Esophagus muscularis mucosa (tissue), 4 donors: Measurements from ENCODE around the gene NEMP2. TPM values are rescaled to one million over a fixed set of nuclear protein-coding genes. Genes with fewer than 3 reads are reported as not detected.

Source experiments
- DNase-seq: peaks from one replicate; pipeline ENCODE4 v3.0.0-alpha.2; 2017; ENCODE audit errors: extremely low spot score
- H3K27ac ChIP-seq, 4 donors: fragments of 200-600 bp; sonication (generic); replicated peaks in 1 of 4; 1 replicate in 3 of 4; 2 replicates in 1 of 4; pipeline ENCODE4 v1.5.1; 2016 to 2019; ENCODE audit warnings: mild to moderate bottlenecking in 1 of 4
- H3K27me3 ChIP-seq, 4 donors: fragments of 200-600 bp; sonication (generic); one replicate each; pipeline versions ENCODE4 v1.5.1 to v1.6.0; 2016 to 2019
- H3K36me3 ChIP-seq, 4 donors: fragments of 200-600 bp; sonication (generic); one replicate each; pipeline ENCODE4 v1.5.1; 2016 to 2019
- H3K4me1 ChIP-seq, 4 donors: fragments of 200-600 bp; sonication (generic); one replicate each; pipeline ENCODE4 v1.5.1; 2016 to 2019
- H3K4me3 ChIP-seq, 4 donors: fragments of 200-600 bp; sonication (generic); 1 replicate in 2 of 4; 2 replicates in 2 of 4; pipeline ENCODE4 v1.5.1; 2016 to 2019; ENCODE audit warnings: mild to moderate bottlenecking in 4 of 4, moderate library complexity in 1 of 4
- H3K9me3 ChIP-seq, 4 donors: fragments of 200-600 bp; sonication (generic); 1 replicate in 3 of 4; 2 replicates in 1 of 4; pipeline ENCODE4 v1.5.1; 2016 to 2019
- EP300 ChIP-seq: sonication (generic); formaldehyde crosslinking; IDR thresholded peaks from one replicate; pipeline ENCODE4 v1.6.1; 2017; ENCODE audit warnings: antibody characterized with exemption
- POLR2A ChIP-seq: fragments of 450-650 bp; IDR thresholded peaks from one replicate; pipeline ENCODE4 v1.6.1; 2017; ENCODE audit warnings: antibody characterized with exemption, moderate library complexity, mild to moderate bottlenecking, low read depth
- POLR2AphosphoS5 ChIP-seq, 2 donors: sonication (generic); formaldehyde crosslinking; IDR thresholded peaks; one replicate each; pipeline ENCODE4 v1.6.1; 2017; ENCODE audit warnings: antibody characterized with exemption in 2 of 2
- WGBS: methylation state at CpG from one replicate; pipeline ENCODE4 v1.1.5; 2018; 5-methylcytosine and 5-hydroxymethylcytosine counted together
- intact Hi-C: fragments of 100-400 bp; cut with DNase I; formaldehyde crosslinking; loops from one replicate; pipeline ENCODE4 v1.15.1; 2023
- total RNA-seq, 4 donors: library from RNA; depleted of rRNA; stranded (reverse); fragments of >200 nt; gene quantifications; one replicate each; pipeline versions ENCODE4 v1.1.0 to v1.2.1, GENCODE V29; 2016
- TF ChIP-seq, protein P1 (sequence below), 3 experiments: fragments of 200-600 bp in 2 of 3; fragments of 450-650 bp in 1 of 3; sonication (generic) in 2 of 3; IDR thresholded peaks; one replicate each; pipeline ENCODE4 v1.5.1; 2017 to 2019; ENCODE audit warnings: antibody characterized with exemption in 3 of 3, mild to moderate bottlenecking in 2 of 3, moderate library complexity in 1 of 3

Gene NEMP2
- total RNA-seq, 4 donors from 2014 or later = 2.5 to 5.7 (median 4.3) TPM

DNA sequence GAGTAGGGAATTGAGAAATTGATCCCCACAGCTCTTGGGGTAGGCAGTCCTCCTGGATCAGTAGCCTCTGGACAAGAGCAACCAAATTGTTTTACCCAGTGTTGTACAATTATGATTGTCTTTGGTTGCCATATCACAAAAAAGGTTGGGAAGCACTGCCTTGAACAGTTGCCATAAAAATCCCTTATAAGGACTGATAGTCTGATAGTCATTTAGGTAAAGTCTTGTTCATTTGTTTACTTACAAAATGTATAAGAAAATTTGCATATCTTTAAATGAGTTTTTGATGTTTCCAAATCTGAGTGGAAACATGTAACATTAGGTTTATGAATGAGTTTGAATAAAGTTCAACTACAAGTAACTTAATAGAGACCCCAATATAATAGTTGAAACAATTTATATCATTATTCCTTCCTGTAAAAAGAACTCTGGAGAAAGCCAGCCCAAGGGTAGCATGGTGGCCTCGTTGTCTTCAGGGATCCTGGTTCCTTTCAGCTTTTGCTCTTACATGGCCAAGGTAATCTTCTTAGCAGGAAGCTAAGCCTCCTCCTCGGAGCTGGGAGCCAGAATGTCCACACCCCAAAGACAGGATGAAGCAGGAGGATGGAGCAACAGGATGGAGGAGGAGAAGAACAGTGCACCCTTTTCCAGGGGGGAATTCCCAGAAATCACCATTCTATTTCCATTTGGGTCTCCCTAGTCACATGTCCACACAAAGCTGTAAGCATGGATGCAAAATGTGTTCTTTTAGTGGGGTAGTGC is 35.7 kb upstream of the NEMP2 start:
- Histone ChIP-seq H3K27ac (no peak overlapping the region), H3K9me3 (peaks cover 0 to 14% (median 7%) of the 10 kb centered on the region in 4 donors), H3K4me1 (peaks cover 0 to 9% (median 8%) of the 10 kb centered on the region in 4 donors), H3K27me3 (no peaks in the 10 kb centered on the region), H3K4me3 (no peak overlapping the region), H3K36me3 (no peaks in the 10 kb centered on the region)
- intact Hi-C loops = loop anchor here (5.0 kb wide), 1 partner anchor 33 kb away; no protein-coding TSS in a partner anchor
- TF ChIP-seq, protein P1, sequence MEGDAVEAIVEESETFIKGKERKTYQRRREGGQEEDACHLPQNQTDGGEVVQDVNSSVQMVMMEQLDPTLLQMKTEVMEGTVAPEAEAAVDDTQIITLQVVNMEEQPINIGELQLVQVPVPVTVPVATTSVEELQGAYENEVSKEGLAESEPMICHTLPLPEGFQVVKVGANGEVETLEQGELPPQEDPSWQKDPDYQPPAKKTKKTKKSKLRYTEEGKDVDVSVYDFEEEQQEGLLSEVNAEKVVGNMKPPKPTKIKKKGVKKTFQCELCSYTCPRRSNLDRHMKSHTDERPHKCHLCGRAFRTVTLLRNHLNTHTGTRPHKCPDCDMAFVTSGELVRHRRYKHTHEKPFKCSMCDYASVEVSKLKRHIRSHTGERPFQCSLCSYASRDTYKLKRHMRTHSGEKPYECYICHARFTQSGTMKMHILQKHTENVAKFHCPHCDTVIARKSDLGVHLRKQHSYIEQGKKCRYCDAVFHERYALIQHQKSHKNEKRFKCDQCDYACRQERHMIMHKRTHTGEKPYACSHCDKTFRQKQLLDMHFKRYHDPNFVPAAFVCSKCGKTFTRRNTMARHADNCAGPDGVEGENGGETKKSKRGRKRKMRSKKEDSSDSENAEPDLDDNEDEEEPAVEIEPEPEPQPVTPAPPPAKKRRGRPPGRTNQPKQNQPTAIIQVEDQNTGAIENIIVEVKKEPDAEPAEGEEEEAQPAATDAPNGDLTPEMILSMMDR (IDR thresholded peaks at IDR 0.05) = no peak
- no peak for TF ChIP-seq EP300
- no peak for TF ChIP-seq POLR2AphosphoS5 (IDR thresholded peaks at IDR 0.05)
- TF ChIP-seq POLR2A = no peak
- 83% methylated on average over 2 of the region's 2 CpGs for WGBS
- no peak for DNase-seq

DNA sequence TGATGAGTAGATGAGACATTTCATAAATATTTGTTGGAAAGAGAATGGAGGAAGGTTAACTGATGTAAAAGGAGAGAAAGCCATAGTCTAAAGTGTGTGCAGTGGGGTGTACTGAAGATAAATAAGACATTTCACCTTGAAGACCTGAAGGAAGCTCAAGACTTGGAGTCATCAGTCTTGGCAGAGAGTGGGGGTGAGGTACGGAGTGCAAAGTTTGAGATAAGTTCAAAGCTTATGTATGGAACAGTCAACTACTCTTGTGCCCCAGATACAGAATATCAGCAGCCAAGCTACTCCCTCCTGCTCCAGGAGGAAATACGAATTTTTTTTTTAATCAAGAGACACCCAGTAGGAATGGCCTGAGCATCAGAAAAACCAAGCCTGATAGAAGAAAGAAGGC is 30.3 kb upstream of the NEMP2 start:
- H3K9me3 ChIP-seq = peaks cover 0 to 14% (median 7%) of the 10 kb centered on the region in 4 donors

DNA sequence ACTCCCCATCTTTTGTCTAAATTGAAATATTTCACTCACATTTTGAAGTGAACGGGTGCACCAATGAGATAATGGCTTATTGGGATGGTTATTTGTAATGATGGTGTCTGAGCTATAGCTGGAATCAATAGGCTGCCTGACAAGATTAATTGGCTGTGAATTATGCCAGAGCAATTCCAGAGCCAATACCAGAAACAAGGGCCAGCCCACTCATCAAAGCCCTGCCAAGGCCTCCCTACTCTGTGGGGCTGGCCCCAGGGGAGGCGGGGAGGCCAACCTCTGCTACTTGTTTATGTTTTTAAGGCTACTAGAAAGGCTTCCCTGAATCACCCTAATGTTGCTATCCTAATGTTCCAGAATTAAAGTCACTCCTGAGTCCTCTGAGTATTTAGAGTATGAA is 29.1 kb upstream of the NEMP2 start:
- Histone ChIP-seq H3K4me3 (no peak overlapping the region), H3K27ac (no peak overlapping the region), H3K27me3 (no peaks in the 10 kb centered on the region), H3K9me3 (peaks cover 0 to 14% (median 7%) of the 10 kb centered on the region in 4 donors), H3K4me1 (peaks cover 0 to 3% (median 0%) of the 10 kb centered on the region in 4 donors), H3K36me3 (no peaks in the 10 kb centered on the region)
- intact Hi-C loops = no loop called here
- no peak for DNase-seq
- no peak for TF ChIP-seq EP300
- TF ChIP-seq POLR2A = no peak
- no peak for TF ChIP-seq POLR2AphosphoS5 (IDR thresholded peaks at IDR 0.05)
- TF ChIP-seq, protein P1 (IDR thresholded peaks at IDR 0.05) = no peak
- 74% methylated on average over 2 of the region's 2 CpGs for WGBS

More for the DNA sequence above, 30.3 kb upstream of the NEMP2 start:
- TF ChIP-seq, protein P1 (IDR thresholded peaks at IDR 0.05) = no peak
- TF ChIP-seq POLR2AphosphoS5 (IDR thresholded peaks at IDR 0.05) = no peak
- TF ChIP-seq POLR2A = no peak
- no peak for TF ChIP-seq EP300
- no peak for DNase-seq
- whole genome bisulfite sequencing = 86% methylated on average over 2 of the region's 2 CpGs
- intact Hi-C loops = no loop called here
- Histone ChIP-seq H3K4me3 (no peak overlapping the region), H3K27me3 (no peaks in the 10 kb centered on the region), H3K36me3 (no peaks in the 10 kb centered on the region), H3K27ac (no peak overlapping the region), H3K4me1 (peaks cover 0 to 3% (median 0%) of the 10 kb centered on the region in 4 donors)

GRCh38 chr2:190563109-190563508 is 28.6 kb upstream of the NEMP2 start:
- H3K4me3 ChIP-seq = no peak overlapping the region
- H3K4me1 ChIP-seq = peaks cover 0 to 3% (median 0%) of the 10 kb centered on the region in 4 donors
- intact Hi-C loops = no loop called here
- no peaks in the 10 kb centered on the region for H3K36me3 ChIP-seq
- DNase-seq = no peak
- no peaks in the 10 kb centered on the region for H3K27me3 ChIP-seq
- no peak overlapping the region for H3K27ac ChIP-seq
- TF ChIP-seq EP300 (no peak), POLR2A (no peak), POLR2AphosphoS5 (IDR thresholded peaks at IDR 0.05) (no peak)
- TF ChIP-seq, protein P1 (IDR thresholded peaks at IDR 0.05) = no peak
- peaks cover 0 to 14% (median 5%) of the 10 kb centered on the region in 4 donors for H3K9me3 ChIP-seq
- 88% methylated on average over 8 of the region's 8 CpGs for WGBS
